GM23338 (cell line): ENCODE measurements around the gene ABCC3. TPM values are rescaled to one million over a fixed set of nuclear protein-coding genes. Genes with fewer than 3 reads are reported as not detected.

Experiments
- ATAC-seq: fragments of 200-7000 bp; cut with Tn5 transposase; 3 replicates; pipeline ENCODE4 v1.9.1; 2020
- DNase-seq: peaks from one replicate; pipeline ENCODE4 v3.0.0-alpha.2; 2015; ENCODE audit warnings: low spot score
- H2AFZ ChIP-seq: fragments of 200-600 bp; sonication (generic); 2 replicates; pipeline ENCODE4 v1.8.0; 2016; ENCODE audit warnings: antibody characterized with exemption, mild to moderate bottlenecking, moderate library complexity
- H3F3A ChIP-seq: fragments of 200-600 bp; sonication (generic); replicated peaks from 2 replicates; pipeline ENCODE4 v1.8.0; 2017; ENCODE audit warnings: antibody characterized with exemption, mixed run types, low read depth
- H3K27ac ChIP-seq: fragments of 200-600 bp; sonication (generic); 2 replicates; pipeline ENCODE4 v1.6.1; 2016; ENCODE audit warnings: low read depth
- H3K27me3 ChIP-seq: fragments of 200-600 bp; sonication (generic); 2 replicates; pipeline ENCODE4 v1.8.0; 2016; ENCODE audit warnings: mild to moderate bottlenecking, mixed run types, moderate library complexity; ENCODE audit not compliant: insufficient read depth
- H3K36me3 ChIP-seq: fragments of 200-600 bp; sonication (generic); 2 replicates; pipeline ENCODE4 v1.8.0; 2016; ENCODE audit warnings: mild to moderate bottlenecking; ENCODE audit not compliant: insufficient read depth
- H3K4me1 ChIP-seq: fragments of 200-600 bp; sonication (generic); 2 replicates; pipeline ENCODE4 v1.8.0; 2016; ENCODE audit warnings: mild to moderate bottlenecking, moderate library complexity; ENCODE audit not compliant: insufficient read depth
- H3K4me2 ChIP-seq: fragments of 200-600 bp; sonication (generic); 2 replicates; pipeline ENCODE4 v1.7.1; 2017; ENCODE audit warnings: mixed run types
- H3K4me3 ChIP-seq: fragments of 200-600 bp; sonication (generic); 2 replicates; pipeline ENCODE4 v1.6.1; 2016; ENCODE audit warnings: mixed run types
- H3K79me2 ChIP-seq: fragments of 200-600 bp; sonication (generic); replicated peaks from 2 replicates; pipeline ENCODE4 v1.8.0; 2017; ENCODE audit warnings: mild to moderate bottlenecking; ENCODE audit not compliant: insufficient read depth
- H3K9me2 ChIP-seq: fragments of 200-600 bp; sonication (generic); 2 replicates; pipeline ENCODE4 v1.8.0; 2017; ENCODE audit not compliant: insufficient read depth
- H4K20me1 ChIP-seq: fragments of 200-600 bp; sonication (generic); replicated peaks from 2 replicates; pipeline ENCODE4 v1.8.0; 2017; ENCODE audit warnings: mild to moderate bottlenecking; ENCODE audit not compliant: insufficient read depth
- H3K27ac Mint-ChIP-seq: 2 replicates; pipeline ENCODE4 v1.8.0; 2020; ENCODE audit warnings: inconsistent platforms, mild to moderate bottlenecking, moderate library complexity, mixed read lengths
- H3K27me3 Mint-ChIP-seq: 3 replicates; pipeline ENCODE4 v1.8.0; 2022; ENCODE audit warnings: low read depth, mild to moderate bottlenecking, moderate library complexity, mixed read lengths, inconsistent platforms; ENCODE audit not compliant: insufficient read depth, poor library complexity
- H3K36me3 Mint-ChIP-seq: 3 replicates; pipeline ENCODE4 v1.8.0; 2021; ENCODE audit warnings: low read depth, mild to moderate bottlenecking, inconsistent platforms, moderate library complexity, mixed read lengths
- H3K4me1 Mint-ChIP-seq: 3 replicates; pipeline ENCODE4 v1.8.0; 2020; ENCODE audit warnings: mild to moderate bottlenecking, inconsistent platforms, mixed read lengths
- H3K4me3 Mint-ChIP-seq: 3 replicates; pipeline ENCODE4 v1.8.0; 2021; ENCODE audit warnings: moderate library complexity, mild to moderate bottlenecking, inconsistent platforms, mixed read lengths
- H3K9me3 Mint-ChIP-seq: 3 replicates; pipeline ENCODE4 v1.8.0; 2020; ENCODE audit warnings: moderate library complexity, mild to moderate bottlenecking, inconsistent platforms, mixed read lengths
- CREB1 ChIP-seq: fragments of 250-450 bp; sonication (Bioruptor Pico); IDR thresholded peaks from 2 replicates; pipeline ENCODE4 v1.5.0; 2020; ENCODE audit warnings: low read depth, mild to moderate bottlenecking, moderate library complexity
- CTCF ChIP-seq, 2 experiments: fragments of 200-600 bp in 1 of 2; sonication (generic) in 1 of 2; conservative IDR thresholded peaks; 2 replicates each; pipeline versions ENCODE4 v1.5.1 to v1.6.1; 2016 to 2017; ENCODE audit warnings: antibody characterized with exemption in 2 of 2, low read depth in 2 of 2, mild to moderate bottlenecking in 2 of 2, moderate library complexity in 1 of 2
- ETS1 ChIP-seq: IDR thresholded peaks from 2 replicates; pipeline ENCODE4 v1.6.1; 2016; ENCODE audit warnings: antibody characterized with exemption
- NANOG ChIP-seq: IDR thresholded peaks from 2 replicates; pipeline ENCODE4 v1.6.1; 2016; ENCODE audit warnings: antibody characterized with exemption, borderline replicate concordance
- POLR2AphosphoS5 ChIP-seq: IDR thresholded peaks from 2 replicates; pipeline ENCODE4 v1.6.1; 2016; ENCODE audit warnings: antibody characterized with exemption, low read depth
- REST ChIP-seq: IDR thresholded peaks from one replicate; pipeline ENCODE4 v1.6.1; 2018; ENCODE audit warnings: antibody characterized with exemption; ENCODE audit not compliant: unreplicated experiment
- ZNF331 ChIP-seq: fragments of 250-450 bp; sonication (Bioruptor Pico); IDR thresholded peaks from 2 replicates; pipeline ENCODE4 v1.5.0; 2020; ENCODE audit warnings: low read depth, mild to moderate bottlenecking, moderate library complexity
- polyA plus RNA-seq: library from polyadenylated mRNA; unstranded; fragments of >200 nt; fragmentation: Nextera tagmentation; extraction: Ambion mirVana; gene quantifications from 2 replicates; pipeline ENCODE4 v1.2.1, GENCODE V29; 2016
- total RNA-seq: library from RNA; depleted of rRNA; stranded (reverse); fragments of >200 nt; shearing (Covaris generic); gene quantifications from 2 replicates; pipeline ENCODE4 v1.2.3, GENCODE V29; 2014

Gene ABCC3
- total and polyA plus RNA-seq, 2 experiments from 2014 or later, result not detected

GRCh38 chr17:50589095-50589705, 45.5 kb upstream of the ABCC3 start:
- H3K4me1 Mint-ChIP-seq, result peaks cover 26% of the 10 kb centered on the region
- no peaks in the 10 kb centered on the region for H3K9me3 Mint-ChIP-seq
- Histone ChIP-seq H4K20me1 (no peaks in the 10 kb centered on the region), H3K27me3 (no peaks in the 10 kb centered on the region), H3F3A (no peaks in the 10 kb centered on the region), H3K9me2 (no peaks in the 10 kb centered on the region), H3K4me2 (no peak overlapping the region), H2AFZ (no peak overlapping the region), H3K27ac (no peak overlapping the region), H3K4me3 (no peak overlapping the region), H3K4me1 (peaks cover 6% of the 10 kb centered on the region; the same call in 1 of the 2 replicates), H3K36me3 (no peaks in the 10 kb centered on the region), H3K79me2 (no peaks in the 10 kb centered on the region)
- ATAC-seq (no peak), DNase-seq (no peak)
- H3K4me3 Mint-ChIP-seq, result no peak overlapping the region
- peaks cover 28% of the 10 kb centered on the region for H3K27me3 Mint-ChIP-seq
- H3K27ac Mint-ChIP-seq, result no peak overlapping the region; the same call in 1 of the 2 replicates
- TF ChIP-seq NANOG (no peak), CTCF (conservative IDR thresholded peaks at IDR 0.05; ENCODE audit: low read depth in 2 of 2) (no peak), ZNF331 (CRISPR knock-in tag) (no peak), REST (no peak), POLR2AphosphoS5 (no peak), CREB1 (CRISPR knock-in tag) (no peak)
- H3K36me3 Mint-ChIP-seq, result no peaks in the 10 kb centered on the region

- no peak for ATAC-seq
- Histone ChIP-seq H3K9me2 (no peaks in the 10 kb centered on the region), H3K27me3 (no peaks in the 10 kb centered on the region), H3K4me3 (no peak overlapping the region), H4K20me1 (no peaks in the 10 kb centered on the region), H2AFZ (no peak overlapping the region), H3K27ac (no peak overlapping the region), H3F3A (no peaks in the 10 kb centered on the region), H3K36me3 (no peaks in the 10 kb centered on the region), H3K4me1 (peaks cover 6% of the 10 kb centered on the region; the same call in 1 of the 2 replicates), H3K4me2 (no peak overlapping the region), H3K79me2 (no peaks in the 10 kb centered on the region)
- DNase-seq, result no peak
- no peaks in the 10 kb centered on the region for H3K36me3 Mint-ChIP-seq
- H3K4me3 Mint-ChIP-seq, result no peak overlapping the region
- peaks cover 25% of the 10 kb centered on the region for H3K4me1 Mint-ChIP-seq
- no peak overlapping the region for H3K27ac Mint-ChIP-seq
- H3K9me3 Mint-ChIP-seq, result no peaks in the 10 kb centered on the region
- peaks cover 30% of the 10 kb centered on the region for H3K27me3 Mint-ChIP-seq
- no peak for TF ChIP-seq ETS1
Observed at GRCh38 chr17:50590946-50591737, 43.5 kb upstream of the ABCC3 start.
